Measurements from ENCODE around the gene IFNK. TPM values are rescaled to one million over a fixed set of nuclear protein-coding genes. Genes with fewer than 3 reads are reported as not detected.

Gene IFNK
- polyA plus RNA-seq, 1 of the 3 experiments (the other 2 are of a cell fraction) = not detected

GRCh38 chr9:27560457-27560856 is 36.4 kb downstream of the IFNK start:
- TF ChIP-seq REST (IDR thresholded peaks at IDR 0.05; ENCODE audit: low read depth, low read length) (no peak), ELF1 (IDR thresholded peaks at IDR 0.05) (no peak), FOXJ3 (CRISPR knock-in tag; IDR thresholded peaks at IDR 0.05) (no peak), EP300 (IDR thresholded peaks at IDR 0.05; ENCODE audit: borderline replicate concordance in 1 of 2, low read depth in 1 of 2, low read length in 1 of 2) (no peak), RXRA (IDR thresholded peaks at IDR 0.05; ENCODE audit: borderline replicate concordance, low read depth) (no peak), NFIC (IDR thresholded peaks at IDR 0.05; ENCODE audit: borderline replicate concordance) (no peak), PBX3 (IDR thresholded peaks at IDR 0.05) (no peak), RCOR1 (IDR thresholded peaks at IDR 0.05; ENCODE audit: low read length) (no peak), MEF2A (IDR thresholded peaks at IDR 0.05; ENCODE audit: borderline replicate concordance, low read depth) (no peak), MXI1 (IDR thresholded peaks at IDR 0.05; ENCODE audit: low read depth, low read length) (no peak), EZH2phosphoT487 (IDR thresholded peaks at IDR 0.05; ENCODE audit: borderline replicate concordance, low read depth) (no peak), SMC3 (IDR thresholded peaks at IDR 0.05; ENCODE audit: low read depth, low read length) (no peak), POLR2AphosphoS5 (IDR thresholded peaks at IDR 0.05; ENCODE audit: low read depth, low read length) (no peak), RFX5 (IDR thresholded peaks at IDR 0.05; ENCODE audit: low read length) (no peak), TEAD4 (IDR thresholded peaks at IDR 0.05; ENCODE audit: borderline replicate concordance, insufficient read depth) (no peak), IRF3 (IDR thresholded peaks at IDR 0.05; ENCODE audit: low read depth, low read length) (no peak)
- Histone ChIP-seq H3K27ac (ENCODE audit: low read depth in 2 of 2, low read length in 1 of 2) (no peak overlapping the region), H3K4me1 (ENCODE audit: control insufficient read depth in 1 of 2, insufficient read depth in 2 of 2, low read depth in 1 of 2, low read length in 1 of 2) (no peaks in the 10 kb centered on the region; a peak in 1 of 4 replicates), H3K9me2 (no peaks in the 10 kb centered on the region), H3K9me3 (no peaks in the 10 kb centered on the region), H3K4me2 (no peak overlapping the region), H3K27me3 (ENCODE audit: insufficient read depth) (no peaks in the 10 kb centered on the region), H3K36me3 (replicated peaks in 1 of 2; ENCODE audit: control insufficient read depth in 1 of 2, insufficient read depth in 2 of 2, low read length in 1 of 2) (peaks cover 36 to 80% of the 10 kb centered on the region in 2 experiments), H3F3A (replicated peaks; ENCODE audit: insufficient read depth) (no peaks in the 10 kb centered on the region), H3K9ac (no peak overlapping the region), H4K20me1 (ENCODE audit: insufficient read depth) (no peaks in the 10 kb centered on the region), H3K79me2 (ENCODE audit: insufficient read depth) (no peaks in the 10 kb centered on the region), H2AFZ (ENCODE audit: low read depth) (no peak overlapping the region), H3K4me3 (ENCODE audit: low read depth in 2 of 2, low read length in 1 of 2) (no peak overlapping the region)
- ChIA-PET POLR2A (no interaction called here), CTCF (interaction anchor here (1.0 to 3.9 kb wide), 3 partner anchors 12 to 227 kb away, joined by 3 to 18 read pairs (median 4); partner anchors contain the start of gene MOB3B)
- DNase-seq = no peak
